Activated T-cell treated with anti-CD3 and anti-CD28 coated beads, Interleukin-2, amount 50 U/mL, for 4 hours (primary cell): ENCODE data around the gene EHMT2. TPM values are rescaled to one million over a fixed set of nuclear protein-coding genes. Genes with fewer than 3 reads are reported as not detected.

ENCODE experiments used
- ATAC-seq, 2 donors: fragments of 200-7000 bp; cut with Tn5 transposase; one replicate each; pipeline ENCODE4 v1.10.0; 2021
- DNase-seq: peaks from one replicate; pipeline ENCODE4 v3.0.0-alpha.2; 2020
- H3K27me3 Mint-ChIP-seq: one replicate; pipeline ENCODE4 v1.8.0; 2021; ENCODE audit warnings: low read depth, mixed read lengths
- H3K36me3 Mint-ChIP-seq: one replicate; pipeline ENCODE4 v1.8.0; 2022; ENCODE audit warnings: mixed read lengths; ENCODE audit not compliant: insufficient read depth
- H3K4me1 Mint-ChIP-seq: one replicate; pipeline ENCODE4 v1.8.0; 2021; ENCODE audit warnings: low read depth, mixed read lengths
- H3K4me3 Mint-ChIP-seq: one replicate; pipeline ENCODE4 v1.8.0; 2021; ENCODE audit warnings: mild to moderate bottlenecking, moderate library complexity, mixed read lengths
- H3K9me3 Mint-ChIP-seq: one replicate; pipeline ENCODE4 v1.8.0; 2021; ENCODE audit warnings: mixed read lengths
- total RNA-seq, 3 donors: library from RNA; stranded (reverse); gene quantifications; one replicate each; pipeline ENCODE4 v1.2.1, GENCODE V29; 2021

The EHMT2 gene
- total RNA-seq, 3 donors from 2014 or later, result 52.8 to 70.9 (median 67.8) TPM

- Mint-ChIP-seq H3K4me3 (no peak overlapping the region), H3K4me1 (peaks cover 9% of the 10 kb centered on the region), H3K9me3 (no peaks in the 10 kb centered on the region), H3K27me3 (peaks cover 9% of the 10 kb centered on the region), H3K36me3 (no peaks in the 10 kb centered on the region)
- ATAC-seq (no peak), DNase-seq (no peak)
Measured at GRCh38 chr6:31905041-31905440, 7.5 kb upstream of the EHMT2 start.

DNA sequence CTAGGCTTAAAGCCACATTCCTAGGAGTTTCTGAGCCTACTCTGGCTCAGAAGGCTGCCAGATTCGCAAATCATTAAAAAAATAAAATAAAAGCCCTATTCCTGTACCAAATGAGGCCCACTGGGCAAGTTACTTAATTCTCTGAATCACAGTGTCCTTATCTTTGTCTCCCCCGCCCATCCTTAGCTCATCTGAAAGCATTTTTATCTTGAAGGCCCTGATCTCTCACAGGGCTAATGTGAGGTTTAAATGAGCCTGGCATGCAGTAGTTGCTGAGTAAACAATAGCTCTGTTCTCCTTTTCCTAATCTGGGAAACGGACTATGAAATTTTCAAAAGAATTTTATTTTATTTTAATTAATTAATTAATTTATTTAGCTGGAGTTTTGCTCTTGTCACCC, 6.5 kb upstream of the EHMT2 start:
- Mint-ChIP-seq H3K4me1 (peaks cover 17% of the 10 kb centered on the region), H3K27me3 (peaks cover 9% of the 10 kb centered on the region), H3K36me3 (no peaks in the 10 kb centered on the region), H3K9me3 (no peaks in the 10 kb centered on the region), H3K4me3 (no peak overlapping the region)
- DNase-seq (no peak), ATAC-seq (no peak)

- Mint-ChIP-seq H3K9me3 (no peaks in the 10 kb centered on the region), H3K4me3 (peak within 1 kb of the TSS; percentile 81), H3K27me3 (peaks cover 4% of the 10 kb centered on the region), H3K36me3 (no peaks in the 10 kb centered on the region), H3K4me1 (peaks cover 25% of the 10 kb centered on the region)
- ATAC-seq (peak; percentile 72 to 75), DNase-seq (peak; percentile 77)
Measured at GRCh38 chr6:31901953-31902643, 4.6 kb upstream of the EHMT2 start, which contains the start of gene ZBTB12. Gene ZBTB12, minus strand, starts transcription at chr6:31902086. Its CDS starts 781 bp downstream, at chr6:31901305.

DNA sequence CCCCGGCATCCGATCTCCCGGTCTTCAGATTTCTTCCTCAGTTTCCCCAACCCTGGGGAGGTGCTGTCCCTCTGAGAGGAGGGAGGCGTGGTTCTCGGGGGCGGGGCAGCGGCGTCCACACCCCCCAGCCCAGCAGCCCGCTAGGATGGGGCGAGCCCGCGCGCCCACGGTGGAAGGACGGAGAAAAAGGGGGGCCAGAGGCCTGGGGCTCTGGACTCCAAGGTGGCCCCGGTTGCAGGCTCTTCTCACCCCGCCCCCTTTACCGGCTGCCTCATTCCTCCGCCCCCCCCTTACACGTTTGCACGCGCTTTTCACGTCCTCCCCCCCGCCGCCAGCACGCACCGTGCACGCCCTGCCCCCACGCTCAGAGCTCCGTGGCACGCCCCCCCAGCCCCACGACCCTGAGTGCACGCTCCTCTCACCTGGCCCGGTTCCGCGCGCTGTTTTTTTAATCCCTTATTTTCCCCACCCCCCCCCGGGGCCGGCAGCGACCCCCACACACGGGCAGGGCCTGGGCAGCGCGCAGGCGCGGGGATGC, 4.0 kb upstream of the EHMT2 start:
- Mint-ChIP-seq H3K36me3 (no peaks in the 10 kb centered on the region), H3K27me3 (peaks cover 4% of the 10 kb centered on the region), H3K4me1 (peaks cover 28% of the 10 kb centered on the region), H3K4me3 (peak overlapping the region; percentile 56), H3K9me3 (no peaks in the 10 kb centered on the region)
- peak; percentile 71 for DNase-seq
- peak; percentile 25 to 31 for ATAC-seq

DNA sequence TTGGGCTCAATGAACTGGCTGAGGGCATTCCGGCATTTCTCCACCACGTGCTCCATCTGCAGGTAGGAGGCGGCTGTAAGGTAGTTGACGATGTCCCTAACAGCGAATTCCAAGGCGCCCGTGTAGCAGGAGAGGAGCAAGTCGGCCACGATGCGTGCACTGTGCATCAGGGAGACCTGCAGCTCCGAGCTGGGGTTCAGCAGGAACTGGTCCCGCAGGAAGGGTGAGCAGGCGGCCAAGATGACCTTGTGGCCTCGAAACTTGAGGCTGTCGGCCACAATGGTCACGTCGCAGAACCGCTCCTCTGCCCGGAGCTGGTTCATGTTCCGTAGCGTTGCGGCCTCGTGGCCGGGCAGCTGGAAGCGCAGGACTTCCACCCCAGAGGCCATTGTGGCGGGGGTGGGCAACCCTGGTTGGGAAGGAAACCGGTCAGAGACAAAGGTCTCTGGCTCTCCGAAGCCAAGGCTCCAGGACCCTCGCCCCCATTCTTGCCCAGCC, 3.5 kb upstream of the EHMT2 start:
- H3K36me3 Mint-ChIP-seq, result no peaks in the 10 kb centered on the region
- peak overlapping the region; percentile 56 for H3K4me3 Mint-ChIP-seq
- ATAC-seq, result no peak
- no peaks in the 10 kb centered on the region for H3K27me3 Mint-ChIP-seq
- peaks cover 32% of the 10 kb centered on the region for H3K4me1 Mint-ChIP-seq
- H3K9me3 Mint-ChIP-seq, result no peaks in the 10 kb centered on the region
- DNase-seq, result no peak

GRCh38 chr6:31899882-31900722, 2.6 kb upstream of the EHMT2 start:
- DNase-seq (no peak), ATAC-seq (no peak)
- peaks cover 5% of the 10 kb centered on the region for H3K36me3 Mint-ChIP-seq
- peaks cover 35% of the 10 kb centered on the region for H3K4me1 Mint-ChIP-seq
- H3K27me3 Mint-ChIP-seq, result no peaks in the 10 kb centered on the region
- H3K4me3 Mint-ChIP-seq, result no peak overlapping the region
- no peaks in the 10 kb centered on the region for H3K9me3 Mint-ChIP-seq

GRCh38 chr6:31899215-31899614, 1.7 kb upstream of the EHMT2 start:
- Mint-ChIP-seq H3K4me1 (peaks cover 35% of the 10 kb centered on the region), H3K9me3 (no peaks in the 10 kb centered on the region), H3K36me3 (peaks cover 5% of the 10 kb centered on the region), H3K27me3 (no peaks in the 10 kb centered on the region), H3K4me3 (peak overlapping the region; percentile 65)
- ATAC-seq (no peak), DNase-seq (no peak)

- H3K36me3 Mint-ChIP-seq, result peaks cover 5% of the 10 kb centered on the region
- H3K4me1 Mint-ChIP-seq, result peaks cover 35% of the 10 kb centered on the region
- DNase-seq (no peak), ATAC-seq (peak; percentile 19 to 32)
- peak overlapping the region; percentile 96 for H3K4me3 Mint-ChIP-seq
- no peaks in the 10 kb centered on the region for H3K9me3 Mint-ChIP-seq
- no peaks in the 10 kb centered on the region for H3K27me3 Mint-ChIP-seq
Measured at GRCh38 chr6:31898383-31899011, 999 bp upstream of the EHMT2 start.

GRCh38 chr6:31896856-31897611, 464 bp downstream of the EHMT2 start:
- Mint-ChIP-seq H3K4me1 (peaks cover 26% of the 10 kb centered on the region), H3K27me3 (no peaks in the 10 kb centered on the region), H3K36me3 (peaks cover 8% of the 10 kb centered on the region), H3K4me3 (peak overlapping the region; percentile 84), H3K9me3 (no peaks in the 10 kb centered on the region)
- DNase-seq (no peak), ATAC-seq (peak; percentile 3 to 5)

- H3K4me1 Mint-ChIP-seq, result peaks cover 26% of the 10 kb centered on the region
- H3K9me3 Mint-ChIP-seq, result no peaks in the 10 kb centered on the region
- H3K27me3 Mint-ChIP-seq, result no peaks in the 10 kb centered on the region
- ATAC-seq (no peak), DNase-seq (no peak)
- peaks cover 9% of the 10 kb centered on the region for H3K36me3 Mint-ChIP-seq
- peak overlapping the region; percentile 84 for H3K4me3 Mint-ChIP-seq
Measured at GRCh38 chr6:31896493-31896855, 1.0 kb downstream of the EHMT2 start.

- H3K9me3 Mint-ChIP-seq, result no peaks in the 10 kb centered on the region
- no peak for DNase-seq
- peaks cover 9% of the 10 kb centered on the region for H3K4me1 Mint-ChIP-seq
- no peaks in the 10 kb centered on the region for H3K27me3 Mint-ChIP-seq
- H3K4me3 Mint-ChIP-seq, result no peak overlapping the region
- no peak for ATAC-seq
- H3K36me3 Mint-ChIP-seq, result peaks cover 23% of the 10 kb centered on the region
Measured at GRCh38 chr6:31892821-31893220, 4.7 kb downstream of the EHMT2 start.

DNA sequence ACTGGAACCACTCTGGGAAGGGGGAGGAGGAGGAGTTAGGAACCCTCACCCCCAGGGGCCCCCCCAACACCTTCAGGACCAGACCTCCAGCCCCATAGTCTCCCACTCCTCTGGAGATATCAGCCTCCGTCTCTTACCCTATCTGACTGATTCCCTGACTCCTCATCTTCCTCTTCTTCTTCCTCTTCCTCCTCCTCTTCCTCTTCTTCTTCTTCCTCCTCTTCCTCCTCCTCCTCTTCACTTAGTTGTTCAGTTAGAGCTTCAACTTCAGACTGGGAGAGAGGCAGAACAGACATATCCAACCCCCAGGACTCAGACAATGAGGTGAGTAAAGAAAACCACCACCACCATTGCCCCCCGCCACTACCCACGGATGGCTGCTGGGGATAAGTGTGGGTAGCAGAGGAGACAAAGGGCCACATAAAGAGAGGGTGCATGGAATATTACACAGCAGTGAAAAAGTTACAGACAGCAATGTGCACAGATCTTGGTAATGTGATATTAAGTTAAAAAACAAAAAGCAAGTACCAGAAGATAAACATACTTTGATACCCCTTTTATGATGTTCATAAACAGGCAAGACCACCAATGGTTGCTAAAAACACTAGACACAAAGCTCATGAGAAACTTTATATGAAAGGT, 8.0 kb downstream of the EHMT2 start:
- no peak for ATAC-seq
- DNase-seq, result no peak

More for the DNA sequence above, 8.0 kb downstream of the EHMT2 start:
- Mint-ChIP-seq H3K4me3 (no peak overlapping the region), H3K36me3 (peaks cover 29% of the 10 kb centered on the region), H3K4me1 (peaks cover 2% of the 10 kb centered on the region), H3K27me3 (no peaks in the 10 kb centered on the region), H3K9me3 (no peaks in the 10 kb centered on the region)
